ENCODE data around the gene PCDHGA3. TPM values are rescaled to one million over a fixed set of nuclear protein-coding genes. Genes with fewer than 3 reads are reported as not detected.

Gene PCDHGA3
- total and polyA plus RNA-seq, 9 of the 15 experiments (the other 6 are each of a cell fraction or from before 2014, with no cell fraction given) = 0.13 to 0.28 (median 0.18) TPM; not detected in 2

GRCh38 chr5:141326088-141326854 is 17.4 kb upstream of the PCDHGA3 start (continued):
- TF ChIP-seq ZBTB49 (CRISPR knock-in tag; IDR thresholded peaks at IDR 0.05; ENCODE audit: borderline replicate concordance) = no peak
- TF ChIP-seq MLLT1 (IDR thresholded peaks at IDR 0.05) = peak in 1 of 2 experiments; percentile 59; a peak in 1 of 4 replicates
- TF ChIP-seq MCM5 (IDR thresholded peaks at IDR 0.05; ENCODE audit: low read depth) = no peak
- TF ChIP-seq ILF3 (IDR thresholded peaks at IDR 0.05; ENCODE audit: borderline replicate concordance) = no peak
- no peak for TF ChIP-seq IRF9 (tag; IDR thresholded peaks at IDR 0.05)
- TF ChIP-seq CTBP1 (IDR thresholded peaks at IDR 0.05; ENCODE audit: borderline replicate concordance) = peak; percentile 77
- no peak for TF ChIP-seq SIN3B (IDR thresholded peaks at IDR 0.05; ENCODE audit: low read depth)
- TF ChIP-seq ZNF263 (CRISPR knock-in tag; IDR thresholded peaks at IDR 0.05; ENCODE audit: borderline replicate concordance) = no peak
- TF ChIP-seq NCOA4 (IDR thresholded peaks at IDR 0.05; ENCODE audit: partially characterized antibody) = no peak
- TF ChIP-seq NFXL1 (CRISPR knock-in tag; IDR thresholded peaks at IDR 0.05) = no peak
- no peak for TF ChIP-seq ZNF431 (CRISPR knock-in tag; IDR thresholded peaks at IDR 0.05)
- TF ChIP-seq ETS2 (tag; IDR thresholded peaks at IDR 0.05; ENCODE audit: borderline replicate concordance, poor library complexity, severe bottlenecking) = no peak
- peak; percentile 1; the same call in 1 of the 2 replicates for TF ChIP-seq NFIC (IDR thresholded peaks at IDR 0.05)
- TF ChIP-seq ZBTB8A (IDR thresholded peaks at IDR 0.05; ENCODE audit: partially characterized antibody) = no peak
- no peak for TF ChIP-seq RBM15 (IDR thresholded peaks at IDR 0.05; ENCODE audit: insufficient read depth, low read length)
- no peak for TF ChIP-seq ARNT (IDR thresholded peaks at IDR 0.05)
- no peak for TF ChIP-seq CTCFL (IDR thresholded peaks at IDR 0.05; ENCODE audit: borderline replicate concordance, insufficient read depth, low read depth, low read length, poor library complexity, severe bottlenecking)
- TF ChIP-seq CBX2 (IDR thresholded peaks at IDR 0.05; ENCODE audit: insufficient read depth, low read length, poor library complexity, severe bottlenecking) = no peak
- no peak for TF ChIP-seq BRD9 (IDR thresholded peaks at IDR 0.05; ENCODE audit: low read depth, partially characterized antibody)
- 0 out of 2 replicates have a peak, but pooled peaks have one; percentile 70 for TF ChIP-seq CREM (IDR thresholded peaks at IDR 0.05; ENCODE audit: low read depth)
